Gastrocnemius medialis (tissue), 4 donors: ENCODE results near the gene ARF1.

Experiments
- CTCF ChIP-seq, 5 experiments: fragments of 450-650 bp in 3 of 5; fragments of 200-600 bp in 2 of 5; sonication (generic) in 2 of 5; IDR thresholded peaks in 4 of 5; conservative IDR thresholded peaks in 1 of 5; 1 replicate in 4 of 5; 2 replicates in 1 of 5; pipeline ENCODE4 v1.5.1; 2016 to 2019; ENCODE audit warnings: antibody characterized with exemption in 5 of 5, mild to moderate bottlenecking in 3 of 5, moderate library complexity in 3 of 5
- POLR2A ChIP-seq, 2 donors: fragments of 450-650 bp; IDR thresholded peaks; one replicate each; pipeline ENCODE4 v1.6.1; 2017; ENCODE audit warnings: antibody characterized with exemption in 2 of 2, mild to moderate bottlenecking in 2 of 2, moderate library complexity in 2 of 2

GRCh38 chr1:228144993-228145343 lies 62.5 kb downstream of the ARF1 start:
- TF ChIP-seq CTCF (IDR thresholded peaks at IDR 0.05 in 4 of 5, conservative IDR thresholded peaks at IDR 0.05 in 1 of 5) (no peak), POLR2A (IDR thresholded peaks at IDR 0.05) (no peak)
